Endothelial cell of umbilical vein (primary cell): Measurements from ENCODE around the gene RPL11. TPM values are rescaled to one million over a fixed set of nuclear protein-coding genes. Genes with fewer than 3 reads are reported as not detected.

Experiments used
- polyA plus RNA-seq, 4 experiments: library from polyadenylated mRNA; depleted of rRNA in 3 of 4; stranded (reverse) in 3 of 4; unstranded in 1 of 4; fragments of >200 nt; gene quantifications; 2 replicates each; pipeline versions ENCODE4 v1.2.1 to v1.2.3, GENCODE V29; 2011 to 2012; ENCODE audit warnings: missing spikeins in 1 of 4
- total RNA-seq: library from RNA; stranded (reverse); gene quantifications from 2 replicates; pipeline ENCODE4 v1.2.3, GENCODE V29; 2021

Gene RPL11
- total and polyA plus RNA-seq, 2 donors (not counting 3 experiments of a cell fraction or from before 2014, with no cell fraction given): 861 to 1,084 TPM

Other genes starting within 250 kb of the RPL11 start
- gene ASAP3, start 207.6 kb upstream of the RPL11 start, total RNA-seq: 14.2 and 15.5 TPM in 2 replicates
- 12.5 and 14.8 TPM in 2 replicates for gene ASAP3, start 207.6 kb upstream of the RPL11 start, polyA plus RNA-seq
- 5.0 and 5.6 TPM in 2 replicates for gene E2F2, start 160.6 kb upstream of the RPL11 start, total RNA-seq
- 0.83 and 1.1 TPM in 2 replicates for gene E2F2, start 160.6 kb upstream of the RPL11 start, polyA plus RNA-seq
- 277 and 310 TPM in 2 replicates for gene ID3, start 132.3 kb upstream of the RPL11 start, total RNA-seq
- gene ID3, start 132.3 kb upstream of the RPL11 start, polyA plus RNA-seq: 783 and 971 TPM in 2 replicates
- gene ELOA, start 51.7 kb downstream of the RPL11 start, total RNA-seq: 41.0 and 42.6 TPM in 2 replicates
- 10.8 and 11.9 TPM in 2 replicates for gene ELOA, start 51.7 kb downstream of the RPL11 start, polyA plus RNA-seq
- gene PITHD1, start 86.6 kb downstream of the RPL11 start, total RNA-seq: 35.8 and 42.5 TPM in 2 replicates
- 31.5 and 43.1 TPM in 2 replicates for gene PITHD1, start 86.6 kb downstream of the RPL11 start, polyA plus RNA-seq
- 110 TPM in 2 replicates for gene LYPLA2, start 99.3 kb downstream of the RPL11 start, total RNA-seq
- 137 and 173 TPM in 2 replicates for gene LYPLA2, start 99.3 kb downstream of the RPL11 start, polyA plus RNA-seq
- 39.2 and 42.9 TPM in 2 replicates for gene GALE, start 108.9 kb downstream of the RPL11 start, total RNA-seq
- 57.7 and 64.7 TPM in 2 replicates for gene GALE, start 108.9 kb downstream of the RPL11 start, polyA plus RNA-seq
- 23.9 and 24.2 TPM in 2 replicates for gene HMGCL, start 133.6 kb downstream of the RPL11 start, total RNA-seq
- gene HMGCL, start 133.6 kb downstream of the RPL11 start, polyA plus RNA-seq: 26.2 and 30.0 TPM in 2 replicates
- gene FUCA1, start 176.5 kb downstream of the RPL11 start, total RNA-seq: 4.3 and 4.9 TPM in 2 replicates
- 5.6 and 6.6 TPM in 2 replicates for gene FUCA1, start 176.5 kb downstream of the RPL11 start, polyA plus RNA-seq
- gene CNR2, start 221.6 kb downstream of the RPL11 start, total RNA-seq: not detected in 2 replicates
- not detected in 2 replicates for gene CNR2, start 221.6 kb downstream of the RPL11 start, polyA plus RNA-seq